Kidney (tissue), 14 donors: ENCODE data around the gene PPP2R5B. TPM values are rescaled to one million over a fixed set of nuclear protein-coding genes. Genes with fewer than 3 reads are reported as not detected.

ENCODE experiments used
- DNase-seq, 5 donors: peaks; one replicate each; pipeline ENCODE4 v3.0.0-alpha.2; 2013 to 2020
- FAIRE-seq: peaks from 2 replicates; lab custom pipeline; 2012; peaks lifted over from hg19 to GRCh38; lab: Jason Lieb, UNC
- H3K27ac ChIP-seq, 2 donors: one replicate each; pipeline ENCODE4 v1.7.0; 2013; ENCODE audit warnings: low read depth in 2 of 2, low read length in 2 of 2, inconsistent platforms in 1 of 2
- H3K27me3 ChIP-seq: one replicate; pipeline ENCODE4 v1.7.1; 2013; ENCODE audit warnings: low read length, inconsistent platforms; ENCODE audit not compliant: control insufficient read depth, insufficient read depth
- H3K36me3 ChIP-seq, 3 donors: one replicate each; pipeline versions ENCODE4 v1.7.0 to v1.7.1; 2013; ENCODE audit warnings: low read length in 3 of 3, control low read depth in 1 of 3, inconsistent platforms in 1 of 3; ENCODE audit not compliant: insufficient read depth in 3 of 3, control insufficient read depth in 2 of 3
- H3K4me1 ChIP-seq, 3 donors: one replicate each; pipeline versions ENCODE4 v1.7.0 to v1.7.1; 2013; ENCODE audit warnings: low read length in 3 of 3, inconsistent platforms in 1 of 3, low read depth in 1 of 3; ENCODE audit not compliant: control insufficient read depth in 2 of 3, insufficient read depth in 2 of 3
- H3K4me3 ChIP-seq, 3 donors: one replicate each; pipeline versions ENCODE4 v1.7.0 to v1.8.1; 2013; ENCODE audit warnings: low read length in 3 of 3, control low read depth in 1 of 3, inconsistent platforms in 1 of 3
- H3K9ac ChIP-seq, 3 donors: one replicate each; pipeline versions ENCODE4 v1.7.0 to v1.7.1; 2013; ENCODE audit warnings: low read length in 3 of 3, control low read depth in 1 of 3, inconsistent platforms in 1 of 3
- H3K9me3 ChIP-seq, 3 donors: one replicate each; pipeline versions ENCODE4 v1.7.0 to v1.7.1; 2013; ENCODE audit warnings: low read length in 3 of 3, control low read depth in 1 of 3, inconsistent platforms in 1 of 3; ENCODE audit not compliant: control insufficient read depth in 2 of 3, insufficient read depth in 1 of 3
- intact Hi-C: fragments of 100-400 bp; cut with DNase I; formaldehyde crosslinking; loops from one replicate; pipeline ENCODE4 v1.11.1; 2022
- polyA plus RNA-seq: library from polyadenylated mRNA; stranded (reverse); fragments of 350-450 nt; fragmentation: Illumina TruSeq; extraction: RNeasy Lipid Tissue Mini Kit (QIAGEN cat#74804); gene quantifications from one replicate; pipeline ENCODE4 v1.2.3, GENCODE V29; 2014; ENCODE audit warnings: low read depth, low replicate concordance; ENCODE audit not compliant: insufficient read depth
- total RNA-seq: library from RNA; stranded (reverse); fragmentation: NEBNext Ultra II Directional; extraction: Animal tissue kit (Norgen Biotek cat#: 25700); gene quantifications from one replicate; pipeline ENCODE4 v1.2.1, GENCODE V29; 2021
- TF ChIP-seq, protein P1 (sequence below): IDR thresholded peaks from 3 replicates; pipeline ENCODE4 v1.5.1; 2012; ENCODE audit warnings: mild to moderate bottlenecking, moderate library complexity, borderline replicate concordance; ENCODE audit not compliant: insufficient read depth; ENCODE audit errors: extremely low read depth
- donor health status: control.
- donor health status: control.
- donor health status: control.
- donor health status: control.
- donor health status: control.
- donor health status: DM: yes; HTN: yes; CAD: no.
- donor health status: Normal renal cell carcinoma (clear cell type).

The PPP2R5B gene
- total and polyA plus RNA-seq, 2 donors from 2014 or later: 16.8 to 21.2 TPM

- Histone ChIP-seq H3K9me3 (no peaks in the 10 kb centered on the region), H3K4me1 (peaks cover 0 to 38% (median 11%) of the 10 kb centered on the region in 3 donors), H3K4me3 (no peak overlapping the region), H3K27ac (peak overlapping the region in 1 of 2 donors; percentile 15), H3K27me3 (no peaks in the 10 kb centered on the region), H3K36me3 (no peaks in the 10 kb centered on the region), H3K9ac (no peak overlapping the region)
- intact Hi-C loops: no loop called here
- FAIRE-seq: no peak
- TF ChIP-seq, protein P1, sequence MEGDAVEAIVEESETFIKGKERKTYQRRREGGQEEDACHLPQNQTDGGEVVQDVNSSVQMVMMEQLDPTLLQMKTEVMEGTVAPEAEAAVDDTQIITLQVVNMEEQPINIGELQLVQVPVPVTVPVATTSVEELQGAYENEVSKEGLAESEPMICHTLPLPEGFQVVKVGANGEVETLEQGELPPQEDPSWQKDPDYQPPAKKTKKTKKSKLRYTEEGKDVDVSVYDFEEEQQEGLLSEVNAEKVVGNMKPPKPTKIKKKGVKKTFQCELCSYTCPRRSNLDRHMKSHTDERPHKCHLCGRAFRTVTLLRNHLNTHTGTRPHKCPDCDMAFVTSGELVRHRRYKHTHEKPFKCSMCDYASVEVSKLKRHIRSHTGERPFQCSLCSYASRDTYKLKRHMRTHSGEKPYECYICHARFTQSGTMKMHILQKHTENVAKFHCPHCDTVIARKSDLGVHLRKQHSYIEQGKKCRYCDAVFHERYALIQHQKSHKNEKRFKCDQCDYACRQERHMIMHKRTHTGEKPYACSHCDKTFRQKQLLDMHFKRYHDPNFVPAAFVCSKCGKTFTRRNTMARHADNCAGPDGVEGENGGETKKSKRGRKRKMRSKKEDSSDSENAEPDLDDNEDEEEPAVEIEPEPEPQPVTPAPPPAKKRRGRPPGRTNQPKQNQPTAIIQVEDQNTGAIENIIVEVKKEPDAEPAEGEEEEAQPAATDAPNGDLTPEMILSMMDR: no peak
- peak in 1 of 5 donors; percentile 71 for DNase-seq
Measured at GRCh38 chr11:64880240-64881001, 44.1 kb upstream of the PPP2R5B start.

- H3K36me3 ChIP-seq: no peaks in the 10 kb centered on the region
Measured at GRCh38 chr11:64881476-64881875, 43.0 kb upstream of the PPP2R5B start.

GRCh38 chr11:64882243-64882642 is 42.2 kb upstream of the PPP2R5B start:
- Histone ChIP-seq H3K27me3 (no peaks in the 10 kb centered on the region), H3K4me1 (peaks cover 0 to 20% (median 0%) of the 10 kb centered on the region in 3 donors), H3K27ac (no peak overlapping the region), H3K9me3 (no peaks in the 10 kb centered on the region), H3K4me3 (no peak overlapping the region), H3K9ac (no peak overlapping the region), H3K36me3 (no peaks in the 10 kb centered on the region)
- DNase-seq: no peak
- FAIRE-seq: no peak
- TF ChIP-seq, protein P1: no peak
- intact Hi-C loops: no loop called here

More at GRCh38 chr11:64881476-64881875, 43.0 kb upstream of the PPP2R5B start:
- H3K27me3 ChIP-seq: no peaks in the 10 kb centered on the region
- H3K9me3 ChIP-seq: no peaks in the 10 kb centered on the region
- H3K9ac ChIP-seq: no peak overlapping the region
- H3K27ac ChIP-seq: no peak overlapping the region
- TF ChIP-seq, protein P1: no peak
- FAIRE-seq (no peak), DNase-seq (peak in 1 of 5 donors; percentile 55)
- H3K4me3 ChIP-seq: no peak overlapping the region
- intact Hi-C loops: no loop called here
- peaks cover 0 to 27% (median under 1%) of the 10 kb centered on the region in 3 donors for H3K4me1 ChIP-seq
